Esophagus (tissue), 2 donors: ENCODE data around the gene GPS2. TPM values are rescaled to one million over a fixed set of nuclear protein-coding genes. Genes with fewer than 3 reads are reported as not detected.

Experiments used
- H3K27ac ChIP-seq, 2 donors: one replicate each; pipeline ENCODE4 v1.5.1; 2013; ENCODE audit warnings: low read depth in 2 of 2, mild to moderate bottlenecking in 2 of 2, inconsistent platforms in 1 of 2, low read length in 1 of 2, moderate library complexity in 1 of 2
- H3K27me3 ChIP-seq, 2 donors: one replicate each; pipeline ENCODE4 v1.6.1; 2013; ENCODE audit warnings: low read length in 2 of 2, control low read depth in 1 of 2, mild to moderate bottlenecking in 1 of 2; ENCODE audit not compliant: insufficient read depth in 2 of 2, control insufficient read depth in 1 of 2
- H3K36me3 ChIP-seq, 2 donors: one replicate each; pipeline ENCODE4 v1.6.1; 2013; ENCODE audit warnings: low read length in 1 of 2; ENCODE audit not compliant: control insufficient read depth in 2 of 2, insufficient read depth in 2 of 2
- H3K4me1 ChIP-seq, 2 donors: one replicate each; pipeline ENCODE4 v1.6.1; 2013; ENCODE audit warnings: low read length in 1 of 2; ENCODE audit not compliant: control insufficient read depth in 2 of 2, insufficient read depth in 2 of 2
- H3K4me3 ChIP-seq, 2 donors: one replicate each; pipeline ENCODE4 v1.5.1; 2013; ENCODE audit warnings: low read length in 2 of 2, mild to moderate bottlenecking in 2 of 2, low read depth in 1 of 2, moderate library complexity in 1 of 2
- H3K9me3 ChIP-seq, 2 donors: one replicate each; pipeline ENCODE4 v1.6.1; 2013; ENCODE audit warnings: mild to moderate bottlenecking in 2 of 2, low read depth in 1 of 2, low read length in 1 of 2, moderate library complexity in 1 of 2; ENCODE audit not compliant: control insufficient read depth in 2 of 2, insufficient read depth in 1 of 2
- WGBS, 2 donors: extraction: QIAGEN DNeasy Blood & Tissue Kit; methylation state at CpG; one replicate each; pipeline ENCODE4 v1.1.7; 2013; 5-methylcytosine and 5-hydroxymethylcytosine counted together
- polyA plus RNA-seq, 2 donors: library from polyadenylated mRNA; stranded (reverse); fragments of 200-250 nt; gene quantifications; one replicate each; pipeline ENCODE4 v1.2.3, GENCODE V29; 2013
- donor health status: healthy with polysubstance abuse.
- donor health status: Bipolar disorder and iron deficiency.

The GPS2 gene
- polyA plus RNA-seq, 2 donors, result 54.5 to 56.5 TPM

DNA sequence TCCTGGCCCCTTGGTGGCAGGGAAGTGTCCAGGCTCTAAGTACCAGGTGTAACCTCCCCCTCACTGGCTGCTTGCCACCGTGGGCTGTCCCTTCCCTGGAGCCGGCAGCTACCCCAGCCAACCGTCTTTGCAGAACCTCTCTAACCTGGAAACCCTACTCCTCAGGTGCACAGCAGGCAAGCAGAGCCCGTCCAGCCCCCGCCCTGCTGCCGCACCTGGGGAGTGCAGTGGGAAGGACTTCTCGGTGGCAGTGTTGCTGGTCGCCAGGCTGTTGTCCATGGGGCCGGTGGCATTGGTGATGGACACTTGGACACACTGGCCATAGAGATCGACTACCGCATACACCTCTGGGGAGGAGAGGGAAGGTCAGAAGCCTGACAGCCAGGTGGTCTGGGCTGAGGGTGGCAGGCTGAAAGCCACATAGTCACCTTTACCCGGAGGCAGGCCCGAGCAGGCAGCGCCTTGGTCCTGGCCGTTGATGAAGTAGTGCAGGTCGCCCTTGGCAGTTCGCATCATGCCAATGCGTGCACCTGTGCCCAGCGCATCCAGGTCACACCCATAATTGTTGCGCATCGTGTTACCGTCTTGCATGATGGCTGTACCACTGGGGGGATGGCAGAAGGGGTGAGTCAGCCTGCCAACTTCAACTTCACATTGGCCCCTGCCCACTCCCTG lies 7.5 kb upstream of the GPS2 start:
- Histone ChIP-seq H3K27me3 (no peaks in the 10 kb centered on the region), H3K36me3 (peaks cover 26 to 60% of the 10 kb centered on the region in 2 donors), H3K4me1 (peaks cover 0 to 3% of the 10 kb centered on the region in 2 donors), H3K4me3 (no peak overlapping the region), H3K9me3 (no peaks in the 10 kb centered on the region), H3K27ac (no peak overlapping the region)
- WGBS, 2 donors, result 86 to 94% methylated on average over 22 of the region's 22 CpGs

GRCh38 chr17:7321466-7321865 lies 6.3 kb upstream of the GPS2 start:
- Histone ChIP-seq H3K27me3 (no peaks in the 10 kb centered on the region), H3K27ac (no peak overlapping the region), H3K9me3 (no peaks in the 10 kb centered on the region), H3K36me3 (peaks cover 26 to 64% of the 10 kb centered on the region in 2 donors), H3K4me1 (no peaks in the 10 kb centered on the region), H3K4me3 (no peak overlapping the region)
- WGBS, 2 donors, result 90% methylated on average over 15 of the region's 15 CpGs

- Histone ChIP-seq H3K4me1 (peaks cover 0 to 7% of the 10 kb centered on the region in 2 donors), H3K27ac (no peak overlapping the region), H3K4me3 (no peak overlapping the region), H3K27me3 (no peaks in the 10 kb centered on the region), H3K36me3 (peaks cover 18 to 51% of the 10 kb centered on the region in 2 donors), H3K9me3 (no peaks in the 10 kb centered on the region)
- WGBS, 2 donors, result 86 to 90% methylated on average over 13 of the region's 13 CpGs
Measured at GRCh38 chr17:7318121-7318860, 3.1 kb upstream of the GPS2 start.

GRCh38 chr17:7317161-7317803 lies 2.1 kb upstream of the GPS2 start:
- Histone ChIP-seq H3K27me3 (no peaks in the 10 kb centered on the region), H3K27ac (no peak overlapping the region), H3K9me3 (no peaks in the 10 kb centered on the region), H3K4me3 (no peak overlapping the region), H3K4me1 (peaks cover 0 to 7% of the 10 kb centered on the region in 2 donors), H3K36me3 (peaks cover 23 to 50% of the 10 kb centered on the region in 2 donors)
- 80 to 88% methylated on average over 15 to 16 of the region's 16 CpGs for WGBS, 2 donors

DNA sequence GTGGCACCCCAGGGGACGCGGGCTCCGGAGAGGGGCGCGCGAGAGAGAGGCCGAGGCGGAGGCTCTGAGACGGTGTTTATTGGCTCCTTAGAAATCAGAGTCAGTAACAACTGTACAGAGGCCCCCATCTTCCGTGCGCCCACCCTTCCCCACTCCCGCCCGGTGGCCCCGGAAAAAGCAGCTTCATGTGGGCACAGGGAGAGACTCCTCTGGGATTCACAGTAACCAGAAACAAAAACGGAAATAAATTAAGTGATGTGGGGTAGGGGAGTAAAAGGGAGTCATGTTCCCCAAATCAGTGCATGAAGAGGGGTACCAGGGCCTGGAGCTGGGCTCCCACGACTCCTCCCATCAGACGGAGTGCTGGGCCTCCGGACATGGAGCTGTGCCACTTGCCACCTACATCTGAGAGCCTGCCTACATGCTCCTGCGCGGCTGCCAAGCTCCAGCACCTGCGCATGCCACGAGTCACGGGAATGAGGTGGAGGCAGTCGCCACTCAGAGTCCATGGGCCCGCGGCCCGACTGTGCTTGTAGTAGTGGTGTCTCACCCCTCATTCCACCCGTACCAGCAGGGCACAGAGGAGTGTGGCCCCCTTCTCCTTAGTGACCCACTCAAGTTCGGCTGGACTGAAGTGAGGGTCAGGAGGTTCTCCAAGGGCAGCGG lies 543 bp upstream of the GPS2 start:
- H3K9me3 ChIP-seq, result no peaks in the 10 kb centered on the region
- peaks cover 0 to 10% of the 10 kb centered on the region in 2 donors for H3K4me1 ChIP-seq
- H3K4me3 ChIP-seq, result peak overlapping the region; percentile 61 to 84
- 27% methylated on average over 30 of the region's 30 CpGs for WGBS, 2 donors
- peaks cover 25 to 42% of the 10 kb centered on the region in 2 donors for H3K36me3 ChIP-seq
- H3K27me3 ChIP-seq, result no peaks in the 10 kb centered on the region
- H3K27ac ChIP-seq, result peak overlapping the region; percentile 98

DNA sequence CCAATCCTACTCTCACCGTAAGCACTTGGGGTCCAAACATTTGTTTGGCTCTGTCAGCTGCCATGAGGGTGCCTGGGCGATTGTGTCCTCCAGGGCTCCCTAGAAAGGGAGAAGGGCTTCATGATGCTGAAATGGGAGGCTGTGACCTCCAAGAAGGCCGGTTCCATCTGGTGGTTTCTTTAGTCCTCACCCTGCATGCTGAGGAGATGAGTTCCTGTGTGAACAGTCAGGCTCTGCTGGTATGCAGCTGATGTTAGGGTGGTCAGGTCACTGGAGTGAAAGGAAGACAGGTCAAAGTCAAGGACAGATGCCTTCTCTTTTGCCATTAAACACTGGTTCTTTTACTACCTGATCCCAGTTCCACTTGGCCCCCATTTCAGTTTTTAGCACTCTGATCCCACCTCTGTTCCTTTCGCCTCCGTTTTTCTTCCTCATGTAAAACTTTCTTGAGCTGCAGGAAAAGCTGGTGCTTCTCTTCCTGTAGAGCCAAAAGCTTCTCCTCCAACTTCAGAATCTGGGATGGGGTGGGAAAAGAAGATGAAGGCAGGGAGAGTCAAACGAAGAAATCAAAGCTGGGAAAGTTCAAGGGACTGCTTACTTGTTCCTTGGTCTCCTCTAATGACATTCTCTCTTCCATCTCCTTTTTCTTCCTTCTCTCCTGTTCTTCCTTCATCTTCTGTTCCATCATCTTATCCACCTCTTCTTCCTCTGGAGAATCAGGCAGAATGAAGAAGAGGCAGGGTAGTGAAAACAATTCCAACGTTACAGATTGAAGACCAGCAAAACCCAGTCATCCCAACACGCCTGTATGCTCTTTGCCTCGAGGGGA lies 1.1 kb downstream of the GPS2 start:
- H3K4me1 ChIP-seq, result peaks cover 2 to 16% of the 10 kb centered on the region in 2 donors
- WGBS, 2 donors, result 41 to 45% methylated on average over 9 of the region's 9 CpGs
- peaks cover 25 to 48% of the 10 kb centered on the region in 2 donors for H3K36me3 ChIP-seq
- H3K9me3 ChIP-seq, result no peaks in the 10 kb centered on the region
- H3K4me3 ChIP-seq, result peak overlapping the region; percentile 61 to 84
- peak overlapping the region; percentile 98 for H3K27ac ChIP-seq
- H3K27me3 ChIP-seq, result no peaks in the 10 kb centered on the region

DNA sequence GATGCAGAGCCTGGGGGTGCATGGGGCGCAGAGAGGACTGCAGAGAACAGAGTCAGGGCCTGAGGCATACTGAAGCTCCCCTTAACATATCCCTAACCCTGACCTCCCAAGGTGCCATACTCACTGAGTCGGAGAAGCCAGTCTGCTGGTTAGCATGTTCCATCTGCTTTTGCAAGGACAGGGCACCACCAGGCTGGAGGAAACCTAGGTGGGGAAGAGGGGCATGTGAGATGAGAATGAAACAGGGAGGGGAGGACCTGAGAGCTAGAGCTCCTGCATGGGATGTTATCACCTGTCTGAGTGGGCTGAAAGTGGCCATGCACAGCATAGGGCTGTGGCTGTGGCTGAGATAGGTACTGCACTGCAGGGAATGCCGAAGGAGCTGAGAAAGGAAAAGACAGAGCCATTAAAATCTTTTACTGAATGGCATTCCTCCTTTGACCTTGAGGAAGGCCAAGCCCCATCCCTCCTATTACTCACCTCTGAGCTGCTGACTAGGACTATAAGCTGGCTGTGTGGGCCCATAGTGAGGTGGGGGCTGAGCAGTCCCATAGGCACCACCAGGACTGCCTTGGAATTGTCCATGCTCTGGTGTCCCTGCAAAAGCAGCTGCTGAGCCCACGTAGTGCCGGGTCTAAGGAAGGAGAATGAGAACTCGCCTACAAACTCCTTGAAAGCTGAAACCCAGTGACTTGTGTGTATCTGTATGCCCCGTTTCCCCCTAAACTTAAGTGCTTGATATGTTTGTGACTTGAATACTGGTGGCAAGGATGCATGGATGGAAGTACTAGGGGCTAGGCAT lies 1.9 kb downstream of the GPS2 start:
- Histone ChIP-seq H3K9me3 (no peaks in the 10 kb centered on the region), H3K27ac (peak overlapping the region in 1 of 2 donors; percentile 56), H3K27me3 (no peaks in the 10 kb centered on the region), H3K36me3 (peaks cover 23 to 41% of the 10 kb centered on the region in 2 donors), H3K4me1 (peaks cover 2 to 16% of the 10 kb centered on the region in 2 donors), H3K4me3 (no peak overlapping the region)
- 78 to 84% methylated on average over 7 of the region's 7 CpGs for WGBS, 2 donors

DNA sequence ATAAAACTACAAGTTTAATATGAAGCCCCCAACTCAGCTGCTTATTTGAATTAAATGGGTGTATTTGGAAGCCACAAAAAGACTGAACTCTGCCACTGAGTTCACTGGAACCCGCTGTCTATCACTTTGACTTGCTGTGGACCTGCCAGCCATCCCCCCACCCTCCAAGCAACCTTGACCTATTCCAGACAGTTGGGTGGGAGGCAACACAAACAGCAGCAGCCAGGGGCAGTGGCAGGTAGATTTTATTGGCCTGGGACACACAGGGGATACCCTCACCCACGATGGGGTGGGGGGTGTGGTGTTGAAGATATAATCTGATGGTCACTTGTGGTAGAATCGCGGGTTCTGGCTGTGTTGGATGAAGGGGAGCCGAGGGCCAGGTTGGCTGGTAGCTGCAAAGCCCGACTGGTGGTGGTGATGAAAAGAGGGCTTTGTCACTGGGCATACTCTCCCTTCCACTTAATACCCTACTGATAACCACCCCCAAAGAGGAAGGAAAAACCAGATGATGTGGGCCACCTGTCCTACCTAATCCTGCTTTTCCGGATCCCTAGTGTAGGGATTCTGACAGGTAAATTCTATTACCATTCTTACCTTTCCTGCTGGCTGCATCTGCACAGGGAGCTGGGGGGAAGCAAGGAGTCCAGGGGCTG lies 2.6 kb downstream of the GPS2 start:
- 72 to 76% methylated on average over 7 of the region's 7 CpGs for WGBS, 2 donors
- Histone ChIP-seq H3K4me3 (no peak overlapping the region), H3K27me3 (no peaks in the 10 kb centered on the region), H3K27ac (peak overlapping the region in 1 of 2 donors; percentile 56), H3K36me3 (peaks cover 19 to 34% of the 10 kb centered on the region in 2 donors), H3K9me3 (no peaks in the 10 kb centered on the region), H3K4me1 (peaks cover 2 to 16% of the 10 kb centered on the region in 2 donors)
